ENCODE data around the gene GPR149.
A peak's percentile ranks its signal among the peaks of the same experiment; 100 is the strongest.

GPR149 gene

DNA sequence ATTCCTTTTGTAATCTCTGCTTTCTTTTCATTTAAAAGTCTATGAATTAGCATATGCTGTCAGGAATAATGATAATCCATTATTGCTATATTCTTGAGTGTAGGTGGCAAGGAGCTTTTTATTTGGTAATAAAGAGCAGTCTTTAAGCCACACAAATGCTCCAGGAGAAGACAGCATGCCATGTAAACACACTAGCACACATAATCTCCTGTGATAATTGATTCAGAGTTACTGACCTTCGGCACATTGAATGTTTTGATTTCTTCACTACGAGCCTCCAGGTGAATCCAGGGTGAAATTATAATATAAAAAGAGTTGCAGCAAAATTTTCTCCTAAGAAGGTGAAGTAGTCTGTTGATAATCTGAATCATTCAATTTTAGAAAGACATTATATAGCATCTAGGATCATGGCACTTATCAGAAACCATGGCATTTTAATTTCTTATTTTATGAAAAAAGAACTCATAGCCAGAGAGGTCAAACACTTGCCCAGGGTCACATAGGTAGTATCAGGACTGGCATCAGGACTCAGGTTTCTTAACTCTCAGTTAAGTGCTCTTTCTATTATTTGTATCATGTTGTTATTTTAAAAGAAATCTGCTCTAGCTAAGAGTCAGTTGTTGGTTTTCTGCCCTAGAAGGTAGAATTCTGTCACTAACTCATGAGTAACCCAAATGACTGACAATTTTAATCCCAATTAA, 84.4 kb downstream of the GPR149 start:
- DNase-seq, result no peak

DNA sequence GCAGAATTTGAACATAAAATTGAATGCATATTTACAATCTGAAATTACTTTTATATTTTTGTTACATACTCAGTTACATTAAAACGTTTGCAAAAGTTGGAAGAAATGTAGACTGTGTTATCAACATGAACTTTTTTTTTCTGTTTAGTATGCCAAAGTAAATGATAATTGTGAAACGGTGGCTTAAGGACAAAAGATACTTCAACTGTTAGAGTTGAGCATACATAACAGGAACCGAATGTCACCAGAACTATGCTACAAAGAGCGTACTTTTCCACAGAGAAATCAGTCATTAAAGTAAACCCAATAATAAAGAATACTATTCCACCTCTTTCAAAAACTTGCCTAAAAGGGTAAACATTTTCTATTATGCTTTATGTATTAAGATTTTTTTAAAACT, 91.4 kb downstream of the GPR149 start:
- DNase-seq, result no peak

DNA sequence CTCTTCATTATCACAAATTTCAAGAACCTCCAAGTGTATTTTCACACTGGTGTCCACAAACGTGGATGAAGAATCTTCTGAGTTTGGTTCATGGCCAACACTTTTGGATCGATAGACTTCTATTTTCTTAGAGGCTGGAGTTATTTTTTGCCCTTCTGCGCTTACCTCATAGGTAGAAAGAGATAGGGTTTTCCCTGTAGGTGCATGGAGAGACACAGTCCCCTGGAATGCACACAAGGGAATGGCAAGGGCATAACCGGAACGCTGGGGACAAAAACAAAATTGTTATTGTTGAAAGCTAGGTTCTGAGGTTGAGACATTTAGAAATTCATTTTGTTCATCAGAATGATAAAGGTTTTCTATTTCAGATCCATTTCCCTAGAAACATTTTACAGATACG, 92.0 kb downstream of the GPR149 start:
- DNase-seq, result no peak

DNA sequence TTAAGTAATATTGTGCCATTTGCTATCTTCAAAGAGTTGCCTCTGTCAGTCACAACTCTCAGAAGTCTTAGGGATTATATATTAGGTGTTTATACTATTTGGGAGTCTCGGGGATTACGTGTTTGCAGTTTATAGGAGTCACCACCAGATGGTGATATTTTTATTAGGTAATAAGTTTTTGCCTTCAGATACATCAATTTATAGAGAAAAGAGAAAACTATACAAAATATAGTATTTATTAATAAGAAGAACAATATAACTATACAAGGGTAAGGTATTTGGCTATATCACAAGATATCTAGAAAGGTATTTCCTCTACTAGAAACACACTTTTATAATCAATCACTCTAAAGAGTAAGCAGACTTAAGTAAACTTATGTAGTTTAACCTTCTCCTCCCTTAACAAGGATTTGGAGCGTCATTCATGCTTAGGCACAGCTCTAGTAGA, 95.0 kb downstream of the GPR149 start:
- DNase-seq, result peak; percentile 31

DNA sequence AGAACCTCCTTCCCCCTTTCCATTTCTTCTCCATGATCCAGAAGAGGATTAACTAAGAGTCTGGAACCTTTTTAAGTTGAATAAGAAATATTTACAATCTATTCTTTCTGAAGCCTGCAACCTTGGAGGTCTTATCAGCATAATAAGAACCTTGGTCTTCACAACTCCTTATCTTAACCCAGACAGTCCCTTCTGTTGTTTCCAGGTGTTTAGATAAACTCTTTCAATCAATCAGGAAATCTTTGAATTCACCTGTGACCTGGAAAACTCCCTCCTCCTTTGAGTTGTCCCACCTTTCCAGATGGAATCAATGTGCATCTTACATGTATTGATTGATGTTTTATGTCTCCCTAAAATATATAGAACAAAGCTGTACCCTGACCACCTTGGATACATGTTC, 102.1 kb downstream of the GPR149 start:
- no peak for DNase-seq

DNA sequence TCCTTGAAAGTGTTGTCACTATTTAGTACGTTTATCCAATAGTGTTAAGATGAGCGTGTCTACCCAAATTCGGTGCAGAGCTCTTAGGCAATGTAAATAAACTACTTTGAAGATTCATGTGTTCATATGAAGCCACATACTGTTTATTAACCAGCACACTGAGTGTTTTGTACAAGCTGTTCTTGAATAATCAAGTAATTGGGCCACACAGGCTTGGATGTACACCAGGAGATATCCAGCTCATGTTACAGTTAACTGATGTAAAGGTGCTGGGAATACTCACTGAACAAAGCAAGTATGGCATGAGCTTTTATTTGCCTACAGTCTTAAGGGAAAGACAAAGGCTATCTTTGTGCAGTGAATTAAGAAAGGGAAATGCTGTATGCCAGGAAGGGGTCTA, 105.1 kb downstream of the GPR149 start:
- no peak for DNase-seq

DNA sequence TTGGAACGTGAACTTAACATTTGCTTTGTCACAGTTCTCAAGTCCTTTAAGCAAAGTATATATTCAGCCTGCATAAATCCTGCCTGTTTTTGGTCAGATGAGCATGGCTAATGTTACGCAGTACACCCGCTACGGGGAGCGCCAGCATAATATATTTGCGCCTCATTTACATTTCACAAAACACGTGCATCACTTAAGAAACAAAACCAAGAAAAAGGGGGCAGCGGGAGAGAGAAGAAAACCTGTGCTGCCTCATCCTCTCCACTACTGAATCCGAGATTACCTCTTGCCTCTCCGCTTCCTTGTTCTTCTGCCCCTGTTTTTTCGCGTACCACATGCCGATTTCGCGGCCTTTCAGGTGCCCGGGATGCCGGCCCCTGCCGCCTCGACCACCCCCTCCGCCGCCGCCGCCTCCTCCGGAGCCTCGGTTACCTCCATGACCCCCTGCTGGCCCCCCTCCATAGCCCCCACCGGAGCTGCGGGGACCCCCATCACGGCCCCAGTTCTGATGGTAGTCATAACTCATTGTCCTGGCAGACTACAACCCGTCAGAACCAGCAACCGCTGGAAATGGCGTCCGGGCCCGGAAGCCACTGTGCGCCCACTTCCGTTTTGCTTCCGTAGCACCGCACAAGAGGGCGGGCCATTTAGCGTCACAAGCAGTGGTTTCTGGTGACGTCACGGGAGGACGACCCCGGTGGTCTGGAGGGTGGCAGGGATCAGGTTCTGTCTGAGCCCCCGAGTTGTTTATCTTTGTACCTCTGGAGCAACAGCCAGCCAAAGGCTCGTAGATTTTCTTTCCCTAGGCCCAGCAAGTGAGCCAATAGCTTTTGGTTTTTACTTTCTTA, 105.9 kb downstream of the GPR149 start, which contains the start of gene DHX36:
DHX36 (minus strand) TSS at position 597 of the 848 bp plus-strand sequence; CDS start at position 526, 71 bp downstream.
- DNase-seq, result peak; percentile 91

DNA sequence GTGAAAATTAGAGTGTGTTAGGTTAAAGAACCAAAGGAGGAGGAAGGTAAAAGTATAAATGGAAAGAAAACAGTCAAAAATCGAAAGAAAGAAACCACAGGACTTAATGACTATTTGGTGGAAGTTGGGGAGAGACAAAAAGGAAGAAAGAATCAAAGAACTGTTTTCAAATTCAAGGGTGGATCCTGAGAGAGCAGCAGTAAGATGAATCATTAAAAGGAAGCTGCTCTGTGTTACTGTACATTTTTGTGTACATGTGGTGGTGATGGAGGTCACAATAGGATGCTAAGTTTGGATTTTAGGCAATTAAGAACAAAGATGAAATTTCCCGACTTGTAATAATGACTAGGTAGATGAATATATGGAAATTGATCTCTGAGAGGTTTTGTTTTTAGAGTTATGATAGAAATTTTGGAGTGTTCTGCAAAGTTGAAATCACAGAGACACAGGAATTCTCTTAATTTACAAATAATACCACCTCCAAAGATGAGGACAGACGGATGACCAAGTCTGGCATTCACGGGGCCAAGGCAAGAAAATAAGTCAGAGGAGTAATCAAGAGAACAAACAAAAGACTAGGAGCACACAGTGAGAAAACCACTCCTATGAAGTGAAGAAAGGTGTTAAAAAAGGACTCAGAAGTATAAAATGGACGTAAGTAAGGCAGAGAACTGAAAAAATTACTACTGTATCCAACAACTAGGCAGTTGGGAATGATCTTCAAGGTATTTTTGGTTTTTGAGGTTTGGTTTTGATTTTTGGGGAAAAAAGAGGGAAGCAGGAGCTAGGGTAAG, 112.8 kb downstream of the GPR149 start:
- DNase-seq, result peak; percentile 43

DNA sequence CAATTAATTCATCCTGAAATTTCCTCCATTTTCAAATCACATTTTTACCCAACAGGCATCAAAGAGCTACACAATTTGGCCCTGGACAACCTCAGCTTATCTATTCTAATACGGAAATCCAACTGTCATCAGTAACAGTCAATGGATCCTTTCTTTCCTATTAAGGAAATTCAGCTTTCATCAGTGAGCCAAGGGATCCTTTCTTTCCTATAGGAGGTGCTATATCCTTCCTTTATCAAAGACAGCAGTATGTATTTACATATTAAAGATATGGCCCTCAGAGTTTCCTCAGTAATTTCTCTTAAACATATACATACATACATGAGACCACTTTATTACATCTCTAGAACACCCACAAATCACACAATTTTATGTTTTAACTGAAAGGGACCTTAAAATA, 115.8 kb downstream of the GPR149 start:
- no peak for DNase-seq

DNA sequence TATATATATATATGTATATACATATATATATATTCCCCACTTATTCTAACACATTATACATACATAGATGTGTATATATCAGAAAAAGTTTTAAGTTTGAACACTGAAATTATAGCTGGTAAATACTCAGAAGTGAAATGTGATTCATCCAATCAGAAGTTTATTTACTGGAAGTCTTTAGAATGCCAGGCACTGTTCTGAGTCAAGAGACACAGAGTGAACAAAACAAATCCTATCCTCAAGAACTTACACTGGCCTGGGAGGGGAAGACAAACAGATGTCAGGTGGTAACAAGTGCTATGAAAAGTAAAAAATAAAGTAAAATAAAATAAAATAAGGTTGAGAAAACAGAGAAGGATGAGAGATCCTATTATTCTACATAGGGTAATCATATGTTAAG, 119.2 kb downstream of the GPR149 start:
- peak; percentile 16 for DNase-seq

DNA sequence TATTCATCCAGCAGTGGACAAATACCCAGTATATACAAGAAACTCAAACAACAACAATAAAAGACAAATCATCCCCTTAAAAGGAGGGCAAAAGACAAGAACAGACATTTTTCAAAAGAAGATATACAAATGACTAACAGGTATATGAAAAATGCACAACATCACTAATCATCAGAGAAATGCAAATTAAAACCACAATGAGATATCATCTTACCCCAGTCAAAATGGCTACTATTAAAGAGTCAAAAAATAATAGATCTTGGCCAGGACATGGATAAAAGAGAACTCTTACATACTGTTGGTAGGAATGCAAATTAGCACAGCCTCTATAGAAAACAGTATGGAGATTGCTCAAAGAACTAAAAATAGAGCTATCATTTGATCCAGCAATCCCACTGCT, 122.6 kb downstream of the GPR149 start:
- DNase-seq, result no peak

DNA sequence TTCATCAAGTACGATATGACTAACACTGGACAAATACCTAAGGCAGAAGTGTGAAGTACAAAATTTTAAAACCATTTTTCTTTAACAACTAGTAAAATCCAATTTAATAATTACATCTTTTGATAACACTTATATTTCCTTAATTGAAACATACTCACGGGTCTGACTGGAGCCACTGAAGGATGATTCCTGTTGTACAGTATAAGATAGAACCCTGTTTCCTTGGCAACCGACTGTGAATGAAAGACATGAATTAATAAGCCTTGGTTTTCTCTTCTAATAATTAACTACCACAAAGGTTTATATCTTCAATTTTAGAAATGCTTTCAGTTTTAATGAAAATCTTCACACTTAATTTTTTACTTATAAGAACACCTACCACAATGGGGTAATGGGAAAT, 125.1 kb downstream of the GPR149 start:
- no peak for DNase-seq

DNA sequence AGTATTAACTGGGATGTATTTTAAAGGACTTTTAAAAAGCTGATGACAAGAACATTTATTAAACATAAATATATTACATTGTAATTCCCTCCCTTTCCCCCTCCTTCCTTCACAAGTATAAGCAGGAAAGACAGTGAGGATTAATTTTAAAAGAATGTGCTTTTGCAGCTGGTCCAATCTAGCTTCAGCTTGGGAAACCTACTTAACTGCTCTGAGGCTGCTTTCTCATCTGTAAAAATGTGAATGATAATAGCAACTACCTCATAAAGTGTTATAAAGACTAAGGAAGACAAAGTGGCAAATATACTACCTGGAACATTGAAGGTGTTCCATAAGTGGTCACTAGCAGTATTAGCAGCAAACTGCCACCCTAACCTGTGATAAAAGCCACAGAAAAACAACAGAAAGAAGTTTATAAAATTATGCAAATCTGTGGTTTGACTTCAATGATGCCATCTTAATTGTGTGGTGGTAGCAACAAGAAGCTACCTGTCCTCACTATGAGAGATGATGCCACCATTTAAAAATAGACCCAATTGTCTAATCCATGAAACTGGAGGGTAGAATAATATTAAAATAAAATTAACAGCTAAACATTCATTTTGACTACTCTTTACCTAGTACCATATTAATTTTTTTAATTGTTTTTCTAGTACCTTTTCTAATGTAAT, 125.7 kb downstream of the GPR149 start:
- no peak for DNase-seq

DNA sequence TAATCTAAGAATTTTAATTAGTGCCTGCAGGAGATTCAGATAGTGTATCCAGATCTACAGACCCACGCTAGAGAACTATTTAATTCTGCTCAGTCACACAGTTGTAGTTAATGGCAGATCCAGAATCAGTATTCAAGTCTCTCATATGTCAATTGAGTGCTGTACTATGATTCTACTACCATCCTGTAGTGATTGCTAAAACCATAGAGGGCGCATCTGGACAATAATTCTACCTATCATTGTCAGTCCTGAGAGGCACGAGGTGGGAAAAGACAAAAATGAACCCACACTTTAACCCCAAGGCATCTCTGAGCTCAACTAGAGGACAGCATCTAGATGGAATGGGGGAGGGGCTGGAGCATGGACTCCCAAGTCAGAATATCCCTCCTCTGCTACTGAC, 128.4 kb downstream of the GPR149 start:
- no peak for DNase-seq

DNA sequence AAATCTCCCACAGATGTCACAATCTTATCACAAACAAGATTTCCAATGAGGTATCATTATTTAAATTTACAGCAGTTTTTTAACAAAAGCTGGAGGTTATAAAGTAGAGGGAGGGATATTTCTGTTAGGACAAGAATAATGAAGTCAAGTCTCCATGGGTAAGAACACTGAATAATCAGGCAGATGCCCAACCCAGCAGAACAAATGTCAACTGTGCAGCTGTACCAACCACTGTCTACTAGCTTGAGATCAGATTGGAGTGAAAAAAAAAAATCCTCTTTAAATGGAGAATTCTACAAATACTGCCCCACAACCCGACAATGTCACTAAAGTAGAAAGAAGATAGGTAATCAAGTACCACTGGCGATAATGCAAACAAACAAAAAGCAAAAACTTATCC, 136.0 kb downstream of the GPR149 start:
- DNase-seq, result no peak

DNA sequence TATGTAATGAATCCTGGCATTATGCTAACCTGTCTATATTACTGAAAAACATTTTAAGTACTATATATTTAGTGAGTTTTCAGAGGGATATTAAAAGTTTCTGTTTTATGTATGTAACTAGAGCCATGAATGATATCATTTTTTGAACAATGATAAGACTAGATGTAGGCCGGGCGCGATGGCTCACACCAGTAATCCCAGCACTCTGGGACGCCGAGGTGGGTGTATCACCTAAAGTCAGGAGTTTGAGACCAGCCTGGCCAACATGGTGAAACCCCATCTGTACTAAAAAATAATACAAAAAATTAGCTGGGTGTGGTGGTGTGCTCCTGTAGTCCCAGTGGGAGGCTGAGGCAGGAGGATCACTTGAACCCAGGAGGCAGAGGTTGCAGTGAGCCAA, 139.8 kb downstream of the GPR149 start:
- DNase-seq, result no peak
